GM18502 (cell line): ENCODE results near the gene NUTF2.

Experiments used
- ATAC-seq: cut with Tn5 transposase; IDR thresholded peaks from one replicate; pipeline ENCODE4 v1.9.1; 2021; ENCODE audit warnings: mild to moderate bottlenecking; ENCODE audit not compliant: unreplicated experiment, poor library complexity

The NUTF2 gene

GRCh38 chr16:67846320-67847063 lies at the start of gene NUTF2:
TSS of gene NUTF2 (plus strand) at chr16:67846933. CDS start at chr16:67865131, 18,198 bp downstream.
- peak; percentile 61 for ATAC-seq

GRCh38 chr16:67800338-67800926 lies 46.3 kb upstream of the NUTF2 start:
- ATAC-seq: no peak

GRCh38 chr16:67801241-67801640 lies 45.5 kb upstream of the NUTF2 start:
- ATAC-seq: no peak

GRCh38 chr16:67801883-67802282 lies 44.9 kb upstream of the NUTF2 start:
- ATAC-seq: no peak

- ATAC-seq: no peak
Measured at GRCh38 chr16:67803894-67804293, 42.8 kb upstream of the NUTF2 start.

GRCh38 chr16:67804853-67805542 lies 41.7 kb upstream of the NUTF2 start:
- ATAC-seq: no peak

- ATAC-seq: peak; percentile 0
Measured at GRCh38 chr16:67805718-67806427, 40.9 kb upstream of the NUTF2 start.

GRCh38 chr16:67806428-67807147 lies 40.1 kb upstream of the NUTF2 start, which contains the start of the genes RANBP10 and TSNAXIP1:
TSS of gene RANBP10 (minus strand) at chr16:67806560. CDS start at chr16:67806536, 24 bp downstream.
TSS of gene TSNAXIP1 (plus strand) at chr16:67806889. CDS start at chr16:67807150, 261 bp downstream.
- peak; percentile 89 for ATAC-seq

- ATAC-seq: no peak
Measured at GRCh38 chr16:67807148-67807682, 39.5 kb upstream of the NUTF2 start.

- no peak for ATAC-seq
Measured at GRCh38 chr16:67811899-67812298, 34.8 kb upstream of the NUTF2 start.

- ATAC-seq: no peak
Measured at GRCh38 chr16:67814567-67814966, 32.2 kb upstream of the NUTF2 start.

GRCh38 chr16:67820608-67821259 lies 26.0 kb upstream of the NUTF2 start:
- no peak for ATAC-seq

GRCh38 chr16:67822511-67822910 lies 24.2 kb upstream of the NUTF2 start:
- ATAC-seq: no peak

GRCh38 chr16:67825119-67825518 lies 21.6 kb upstream of the NUTF2 start:
- no peak for ATAC-seq

- no peak for ATAC-seq
Measured at GRCh38 chr16:67825906-67826305, 20.8 kb upstream of the NUTF2 start.

GRCh38 chr16:67828651-67829050 lies 18.1 kb upstream of the NUTF2 start:
- ATAC-seq: no peak

- no peak for ATAC-seq
Measured at GRCh38 chr16:67833030-67833414, 13.7 kb upstream of the NUTF2 start.

GRCh38 chr16:67833415-67834241 lies 13.1 kb upstream of the NUTF2 start:
- ATAC-seq: peak; percentile 96
